GM13977 (cell line): ENCODE results near the gene GRK5.
A peak's percentile ranks its signal among the peaks of the same experiment; 100 is the strongest.

Source experiments
- DNase-seq: peaks from one replicate; pipeline ENCODE4 v3.0.0; 2012; ENCODE audit warnings: low spot score
- in situ Hi-C: fragments of 300-500 bp; cut with MboI; formaldehyde crosslinking; loops from one replicate; pipeline ENCODE4 v1.12.0; 2022; ENCODE audit warnings: low sequenced_read_pairs, low pct_unique_long_range_greater_than_20kb, mixed read lengths, inconsistent platforms; ENCODE audit not compliant: unreplicated experiment
- TF ChIP-seq, protein P1 (sequence below): IDR thresholded peaks from 2 replicates; pipeline ENCODE4 v1.5.1; 2012; ENCODE audit warnings: mild to moderate bottlenecking, control low read depth; ENCODE audit not compliant: insufficient read depth; ENCODE audit errors: extremely low read depth, missing control alignments

GRK5 gene

DNA sequence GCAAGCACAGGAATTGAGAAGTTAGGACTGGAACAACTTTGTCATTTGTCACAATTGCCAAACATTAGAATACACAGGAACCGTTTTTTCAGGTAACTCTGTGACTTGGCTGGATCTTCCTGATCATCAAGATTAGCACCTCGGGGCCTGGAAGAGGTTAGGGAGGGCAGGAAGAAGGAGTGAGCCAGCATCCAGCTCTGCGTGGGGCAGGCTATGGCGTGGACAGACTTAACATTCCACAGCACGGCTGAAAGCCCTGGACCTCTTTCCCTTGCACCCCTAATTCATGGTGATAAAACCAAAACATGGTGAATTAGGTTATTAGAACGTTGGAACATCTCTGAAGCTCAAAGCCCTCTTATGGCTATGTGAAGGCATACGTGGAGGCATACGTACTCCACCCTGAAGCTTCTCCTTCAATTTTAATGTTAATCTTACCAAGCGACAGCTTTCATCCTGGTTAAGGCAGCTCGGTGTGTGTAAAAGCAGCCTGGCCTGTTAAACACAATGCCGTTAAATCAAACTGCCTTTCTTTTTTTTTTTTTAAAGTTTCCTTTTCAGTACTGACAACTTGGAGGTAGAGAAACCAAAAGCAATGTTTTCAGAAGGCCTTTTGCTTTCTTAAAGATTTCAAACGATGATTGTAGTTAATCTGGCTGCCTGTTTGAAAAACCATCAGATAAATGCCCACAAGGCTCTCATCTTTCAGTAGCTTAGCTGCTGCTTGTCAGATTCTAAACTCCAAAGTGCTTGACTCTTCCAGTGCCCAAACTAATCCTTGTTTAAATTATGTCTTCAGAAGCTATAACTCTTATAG is 4.5 kb downstream of the GRK5 start:
- DNase-seq, result peak; percentile 30
- TF ChIP-seq, protein P1, sequence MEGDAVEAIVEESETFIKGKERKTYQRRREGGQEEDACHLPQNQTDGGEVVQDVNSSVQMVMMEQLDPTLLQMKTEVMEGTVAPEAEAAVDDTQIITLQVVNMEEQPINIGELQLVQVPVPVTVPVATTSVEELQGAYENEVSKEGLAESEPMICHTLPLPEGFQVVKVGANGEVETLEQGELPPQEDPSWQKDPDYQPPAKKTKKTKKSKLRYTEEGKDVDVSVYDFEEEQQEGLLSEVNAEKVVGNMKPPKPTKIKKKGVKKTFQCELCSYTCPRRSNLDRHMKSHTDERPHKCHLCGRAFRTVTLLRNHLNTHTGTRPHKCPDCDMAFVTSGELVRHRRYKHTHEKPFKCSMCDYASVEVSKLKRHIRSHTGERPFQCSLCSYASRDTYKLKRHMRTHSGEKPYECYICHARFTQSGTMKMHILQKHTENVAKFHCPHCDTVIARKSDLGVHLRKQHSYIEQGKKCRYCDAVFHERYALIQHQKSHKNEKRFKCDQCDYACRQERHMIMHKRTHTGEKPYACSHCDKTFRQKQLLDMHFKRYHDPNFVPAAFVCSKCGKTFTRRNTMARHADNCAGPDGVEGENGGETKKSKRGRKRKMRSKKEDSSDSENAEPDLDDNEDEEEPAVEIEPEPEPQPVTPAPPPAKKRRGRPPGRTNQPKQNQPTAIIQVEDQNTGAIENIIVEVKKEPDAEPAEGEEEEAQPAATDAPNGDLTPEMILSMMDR, result no peak
- in situ Hi-C loops, result no loop called here

GRCh38 chr10:119215371-119215770 is 8.0 kb downstream of the GRK5 start:
- TF ChIP-seq, protein P1, result no peak
- in situ Hi-C loops, result no loop called here

DNA sequence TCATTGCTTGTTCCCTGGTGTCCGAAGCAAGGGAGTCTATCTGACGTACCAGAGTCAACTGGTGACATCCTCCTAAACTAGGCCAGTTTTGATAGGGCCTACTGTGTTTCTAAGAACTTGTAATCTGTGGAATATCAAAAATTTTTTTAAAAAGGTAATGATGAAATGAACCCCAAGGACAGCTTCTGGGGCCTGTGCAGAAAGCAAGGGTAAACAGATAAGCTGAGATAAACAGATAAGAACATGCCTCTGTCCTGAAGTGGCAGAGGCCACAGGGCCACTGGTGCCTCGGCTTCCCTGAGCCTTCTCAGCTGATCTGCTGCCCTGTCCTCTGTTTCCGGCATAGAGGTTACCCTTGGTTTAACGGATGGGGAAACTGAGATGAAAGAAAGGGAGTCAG is 8.8 kb downstream of the GRK5 start:
- TF ChIP-seq, protein P1, result no peak
- DNase-seq, result no peak
- in situ Hi-C loops, result no loop called here

More at GRCh38 chr10:119215371-119215770, 8.0 kb downstream of the GRK5 start:
- DNase-seq, result no peak

- no peak for DNase-seq
- in situ Hi-C loops, result no loop called here
- TF ChIP-seq, protein P1, result no peak
These were observed 10.0 kb downstream of the GRK5 start for GRCh38 chr10:119217401-119217800.

DNA sequence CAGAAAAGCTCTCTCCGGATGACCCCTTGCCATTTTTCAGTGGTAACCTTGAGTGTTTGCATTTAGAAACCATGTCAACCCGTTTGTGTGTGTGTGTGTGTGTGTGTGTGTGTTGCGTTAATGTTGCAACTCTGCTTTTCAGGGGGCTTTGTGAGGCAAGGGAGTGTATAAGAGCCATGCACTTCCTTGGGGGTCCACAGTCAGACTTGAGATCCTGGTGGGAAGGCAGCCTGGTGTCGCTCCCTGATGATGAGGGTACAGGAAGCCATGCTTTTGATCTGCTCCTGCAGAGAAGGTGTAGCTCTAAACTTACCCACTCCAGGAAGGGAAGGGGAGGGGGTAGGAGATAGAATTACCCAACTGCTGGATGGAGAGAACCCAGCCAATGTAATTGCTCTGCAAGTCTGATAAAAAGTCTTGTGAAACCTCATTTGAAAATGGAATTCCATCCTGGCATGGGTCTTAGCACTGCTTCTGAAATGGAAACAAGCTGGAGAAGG is 10.7 kb downstream of the GRK5 start:
- DNase-seq, result no peak
- in situ Hi-C loops, result no loop called here
- TF ChIP-seq, protein P1, result no peak

DNA sequence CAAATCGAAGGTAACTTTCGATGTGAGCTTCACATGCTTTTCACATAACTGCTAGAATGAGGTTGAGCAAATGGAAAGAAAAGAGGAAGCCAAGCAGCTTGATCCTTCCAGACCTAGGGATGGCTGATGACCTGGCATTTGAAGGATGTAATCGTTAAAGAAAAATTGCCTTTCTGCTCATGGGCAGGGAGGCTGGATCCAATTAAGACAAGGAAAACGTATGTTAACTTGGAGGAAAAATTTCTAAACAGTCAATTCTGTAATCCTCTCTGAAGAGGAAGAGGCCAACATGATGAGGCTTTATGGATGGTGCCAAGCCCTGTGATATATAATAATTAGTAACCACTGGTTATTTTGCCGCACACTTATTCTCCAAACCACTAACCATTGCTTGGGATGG is 12.5 kb downstream of the GRK5 start:
- TF ChIP-seq, protein P1, result no peak
- in situ Hi-C loops, result no loop called here
- DNase-seq, result no peak
